ENCODE data around the gene SLC6A8.

GRCh38 chrX:153638436-153639176 is 49.1 kb upstream of the SLC6A8 start:
- no peak for TF ChIP-seq GATA2 (IDR thresholded peaks at IDR 0.05; ENCODE audit: low read depth, low read length)
- no peak for TF ChIP-seq GATA3 (IDR thresholded peaks at IDR 0.05; ENCODE audit: low read depth, low read length)

Measured in SH-SY5Y (cell line).